ENCODE results near the gene OR51A4. TPM values are rescaled to one million over a fixed set of nuclear protein-coding genes. Genes with fewer than 3 reads are reported as not detected.
A peak's percentile ranks its signal among the peaks of the same experiment; 100 is the strongest.

OR51A4 gene
- total and polyA plus RNA-seq, 4 donors: not detected

- 38% methylated on average over 1 of the region's 1 CpG for WGBS
- Histone ChIP-seq H3K36me3 (ENCODE audit: control insufficient read depth in 4 of 4, insufficient read depth in 3 of 4, low read depth in 1 of 4, low read length in 3 of 4) (no peaks in the 10 kb centered on the region), H3K9ac (ENCODE audit: low read depth in 1 of 2, low read length in 2 of 2) (no peak overlapping the region), H3K9me3 (ENCODE audit: control insufficient read depth in 4 of 4, low read length in 3 of 4) (no peaks in the 10 kb centered on the region), H3K4me1 (ENCODE audit: control insufficient read depth in 4 of 4, insufficient read depth in 4 of 4, low read length in 3 of 4) (no peaks in the 10 kb centered on the region), H3K27ac (ENCODE audit: low read depth in 1 of 2, low read length in 2 of 2) (no peak overlapping the region), H3K4me3 (ENCODE audit: low read depth in 1 of 3, low read length in 3 of 3) (no peak overlapping the region), H3K27me3 (ENCODE audit: control insufficient read depth in 4 of 4, insufficient read depth in 4 of 4, low read length in 3 of 4) (peaks cover 0 to 3% (median 0%) of the 10 kb centered on the region in 4 donors)
- TF ChIP-seq HNF4A (conservative IDR thresholded peaks at IDR 0.05) (no peak), MAX (IDR thresholded peaks at IDR 0.05) (no peak), ATF3 (IDR thresholded peaks at IDR 0.05) (no peak)
- DNase-seq (ENCODE audit: low spot score): no peak
Observed at GRCh38 chr11:4991060-4991459, 43.7 kb upstream of the OR51A4 start.

DNA sequence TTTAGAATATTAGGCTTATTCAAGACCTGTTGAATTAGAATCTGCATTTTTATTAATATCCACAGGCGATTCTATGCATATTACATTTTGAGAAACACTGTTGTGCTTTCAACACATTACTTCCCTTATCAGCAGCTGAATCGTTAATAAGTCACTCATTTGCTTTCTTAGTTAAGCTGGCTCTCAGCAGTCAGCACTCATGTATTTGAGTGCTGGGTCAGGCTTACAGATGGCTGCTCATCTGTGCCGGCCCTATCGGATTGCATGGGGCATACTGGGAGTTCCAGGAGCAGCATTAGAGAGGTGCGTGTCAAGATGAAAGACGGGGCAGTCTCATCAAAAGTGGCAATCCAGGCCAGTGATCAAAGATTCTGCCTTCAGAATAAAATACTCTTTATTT, 36.4 kb upstream of the OR51A4 start:
- Histone ChIP-seq H3K4me3 (ENCODE audit: low read depth in 1 of 3, low read length in 3 of 3) (no peak overlapping the region), H3K9me3 (ENCODE audit: control insufficient read depth in 4 of 4, low read length in 3 of 4) (no peaks in the 10 kb centered on the region), H3K9ac (ENCODE audit: low read depth in 1 of 2, low read length in 2 of 2) (no peak overlapping the region), H3K27me3 (ENCODE audit: control insufficient read depth in 4 of 4, insufficient read depth in 4 of 4, low read length in 3 of 4) (no peaks in the 10 kb centered on the region), H3K4me1 (ENCODE audit: control insufficient read depth in 4 of 4, insufficient read depth in 4 of 4, low read length in 3 of 4) (no peaks in the 10 kb centered on the region), H3K36me3 (ENCODE audit: control insufficient read depth in 4 of 4, insufficient read depth in 3 of 4, low read depth in 1 of 4, low read length in 3 of 4) (no peaks in the 10 kb centered on the region), H3K27ac (ENCODE audit: low read depth in 1 of 2, low read length in 2 of 2) (no peak overlapping the region)
- no peak for DNase-seq (ENCODE audit: low spot score)
- WGBS: 33% methylated on average over 6 of the region's 6 CpGs
- TF ChIP-seq FOXA2 (IDR thresholded peaks at IDR 0.05) (no peak), NR2F2 (IDR thresholded peaks at IDR 0.05) (no peak)

- Histone ChIP-seq H3K27ac (ENCODE audit: low read depth in 1 of 2, low read length in 2 of 2) (no peak overlapping the region), H3K9ac (ENCODE audit: low read depth in 1 of 2, low read length in 2 of 2) (no peak overlapping the region), H3K27me3 (ENCODE audit: control insufficient read depth in 4 of 4, insufficient read depth in 4 of 4, low read length in 3 of 4) (no peaks in the 10 kb centered on the region), H3K36me3 (ENCODE audit: control insufficient read depth in 4 of 4, insufficient read depth in 3 of 4, low read depth in 1 of 4, low read length in 3 of 4) (no peaks in the 10 kb centered on the region), H3K9me3 (ENCODE audit: control insufficient read depth in 4 of 4, low read length in 3 of 4) (no peaks in the 10 kb centered on the region), H3K4me1 (ENCODE audit: control insufficient read depth in 4 of 4, insufficient read depth in 4 of 4, low read length in 3 of 4) (no peaks in the 10 kb centered on the region), H3K4me3 (ENCODE audit: low read depth in 1 of 3, low read length in 3 of 3) (no peak overlapping the region)
- 56% methylated on average over 3 of the region's 3 CpGs for WGBS
- DNase-seq (ENCODE audit: low spot score): no peak
- TF ChIP-seq HNF4A (conservative IDR thresholded peaks at IDR 0.05): peak in 1 of 2 donors; percentile 41
- TF ChIP-seq, protein P1, sequence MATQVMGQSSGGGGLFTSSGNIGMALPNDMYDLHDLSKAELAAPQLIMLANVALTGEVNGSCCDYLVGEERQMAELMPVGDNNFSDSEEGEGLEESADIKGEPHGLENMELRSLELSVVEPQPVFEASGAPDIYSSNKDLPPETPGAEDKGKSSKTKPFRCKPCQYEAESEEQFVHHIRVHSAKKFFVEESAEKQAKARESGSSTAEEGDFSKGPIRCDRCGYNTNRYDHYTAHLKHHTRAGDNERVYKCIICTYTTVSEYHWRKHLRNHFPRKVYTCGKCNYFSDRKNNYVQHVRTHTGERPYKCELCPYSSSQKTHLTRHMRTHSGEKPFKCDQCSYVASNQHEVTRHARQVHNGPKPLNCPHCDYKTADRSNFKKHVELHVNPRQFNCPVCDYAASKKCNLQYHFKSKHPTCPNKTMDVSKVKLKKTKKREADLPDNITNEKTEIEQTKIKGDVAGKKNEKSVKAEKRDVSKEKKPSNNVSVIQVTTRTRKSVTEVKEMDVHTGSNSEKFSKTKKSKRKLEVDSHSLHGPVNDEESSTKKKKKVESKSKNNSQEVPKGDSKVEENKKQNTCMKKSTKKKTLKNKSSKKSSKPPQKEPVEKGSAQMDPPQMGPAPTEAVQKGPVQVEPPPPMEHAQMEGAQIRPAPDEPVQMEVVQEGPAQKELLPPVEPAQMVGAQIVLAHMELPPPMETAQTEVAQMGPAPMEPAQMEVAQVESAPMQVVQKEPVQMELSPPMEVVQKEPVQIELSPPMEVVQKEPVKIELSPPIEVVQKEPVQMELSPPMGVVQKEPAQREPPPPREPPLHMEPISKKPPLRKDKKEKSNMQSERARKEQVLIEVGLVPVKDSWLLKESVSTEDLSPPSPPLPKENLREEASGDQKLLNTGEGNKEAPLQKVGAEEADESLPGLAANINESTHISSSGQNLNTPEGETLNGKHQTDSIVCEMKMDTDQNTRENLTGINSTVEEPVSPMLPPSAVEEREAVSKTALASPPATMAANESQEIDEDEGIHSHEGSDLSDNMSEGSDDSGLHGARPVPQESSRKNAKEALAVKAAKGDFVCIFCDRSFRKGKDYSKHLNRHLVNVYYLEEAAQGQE (IDR thresholded peaks at IDR 0.05): no peak
Observed at GRCh38 chr11:4982678-4983077, 35.3 kb upstream of the OR51A4 start.

DNA sequence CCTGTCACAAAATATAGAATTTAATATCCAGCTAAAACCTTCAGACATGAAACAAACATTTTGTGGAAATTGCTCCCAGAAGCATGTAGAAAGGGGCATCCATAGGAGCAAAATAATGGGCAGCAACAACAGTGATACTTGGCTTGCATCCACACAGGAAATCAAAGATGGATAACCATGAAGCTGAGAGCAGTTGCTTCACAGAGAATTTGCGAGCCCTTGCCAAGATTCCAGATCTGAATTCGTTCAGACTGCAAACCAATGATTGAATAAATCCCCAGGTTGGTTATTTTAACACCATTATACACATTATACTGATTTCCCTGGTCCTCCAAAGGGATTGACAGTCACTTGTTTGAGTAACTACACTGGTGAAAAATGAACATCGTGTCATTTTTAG, 31.6 kb upstream of the OR51A4 start:
- no peaks in the 10 kb centered on the region for H3K9me3 ChIP-seq (ENCODE audit: control insufficient read depth in 4 of 4, low read length in 3 of 4)
- H3K27ac ChIP-seq (ENCODE audit: low read depth in 1 of 2, low read length in 2 of 2): no peak overlapping the region
- no peak overlapping the region for H3K4me3 ChIP-seq (ENCODE audit: low read depth in 1 of 3, low read length in 3 of 3)
- H3K36me3 ChIP-seq (ENCODE audit: control insufficient read depth in 4 of 4, insufficient read depth in 3 of 4, low read depth in 1 of 4, low read length in 3 of 4): no peaks in the 10 kb centered on the region
- no peaks in the 10 kb centered on the region for H3K4me1 ChIP-seq (ENCODE audit: control insufficient read depth in 4 of 4, insufficient read depth in 4 of 4, low read length in 3 of 4)
- WGBS: 62% methylated on average over 3 of the region's 3 CpGs
- DNase-seq (ENCODE audit: low spot score): no peak
- H3K27me3 ChIP-seq (ENCODE audit: control insufficient read depth in 4 of 4, insufficient read depth in 4 of 4, low read length in 3 of 4): no peaks in the 10 kb centered on the region
- H3K9ac ChIP-seq (ENCODE audit: low read depth in 1 of 2, low read length in 2 of 2): no peak overlapping the region
- TF ChIP-seq CTCF (IDR thresholded peaks at IDR 0.05; ENCODE audit: low read depth, low read length, missing input control): no peak
- no peak for TF ChIP-seq FOXA2 (IDR thresholded peaks at IDR 0.05)
- TF ChIP-seq, protein P2, sequence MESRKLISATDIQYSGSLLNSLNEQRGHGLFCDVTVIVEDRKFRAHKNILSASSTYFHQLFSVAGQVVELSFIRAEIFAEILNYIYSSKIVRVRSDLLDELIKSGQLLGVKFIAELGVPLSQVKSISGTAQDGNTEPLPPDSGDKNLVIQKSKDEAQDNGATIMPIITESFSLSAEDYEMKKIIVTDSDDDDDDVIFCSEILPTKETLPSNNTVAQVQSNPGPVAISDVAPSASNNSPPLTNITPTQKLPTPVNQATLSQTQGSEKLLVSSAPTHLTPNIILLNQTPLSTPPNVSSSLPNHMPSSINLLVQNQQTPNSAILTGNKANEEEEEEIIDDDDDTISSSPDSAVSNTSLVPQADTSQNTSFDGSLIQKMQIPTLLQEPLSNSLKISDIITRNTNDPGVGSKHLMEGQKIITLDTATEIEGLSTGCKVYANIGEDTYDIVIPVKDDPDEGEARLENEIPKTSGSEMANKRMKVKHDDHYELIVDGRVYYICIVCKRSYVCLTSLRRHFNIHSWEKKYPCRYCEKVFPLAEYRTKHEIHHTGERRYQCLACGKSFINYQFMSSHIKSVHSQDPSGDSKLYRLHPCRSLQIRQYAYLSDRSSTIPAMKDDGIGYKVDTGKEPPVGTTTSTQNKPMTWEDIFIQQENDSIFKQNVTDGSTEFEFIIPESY (IDR thresholded peaks at IDR 0.05): no peak
- no peak for TF ChIP-seq HNF4A (conservative IDR thresholded peaks at IDR 0.05)
- no peak for TF ChIP-seq TAF1 (conservative IDR thresholded peaks at IDR 0.05)
- no peak for TF ChIP-seq MAX (IDR thresholded peaks at IDR 0.05)
- TF ChIP-seq, protein P1 (IDR thresholded peaks at IDR 0.05): no peak

Data from liver (tissue), 9 donors.